Metanephros (tissue), 1 donor: ENCODE data around the gene PARVG. TPM values are rescaled to one million over a fixed set of nuclear protein-coding genes. Genes with fewer than 3 reads are reported as not detected.

Source experiments
- total RNA-seq: library from RNA; depleted of rRNA; stranded (reverse); fragments of >200 nt; gene quantifications from one replicate; pipeline ENCODE4 v1.2.3, GENCODE V29; 2014

The PARVG gene, protein sequence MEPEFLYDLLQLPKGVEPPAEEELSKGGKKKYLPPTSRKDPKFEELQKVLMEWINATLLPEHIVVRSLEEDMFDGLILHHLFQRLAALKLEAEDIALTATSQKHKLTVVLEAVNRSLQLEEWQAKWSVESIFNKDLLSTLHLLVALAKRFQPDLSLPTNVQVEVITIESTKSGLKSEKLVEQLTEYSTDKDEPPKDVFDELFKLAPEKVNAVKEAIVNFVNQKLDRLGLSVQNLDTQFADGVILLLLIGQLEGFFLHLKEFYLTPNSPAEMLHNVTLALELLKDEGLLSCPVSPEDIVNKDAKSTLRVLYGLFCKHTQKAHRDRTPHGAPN
- 11.1 TPM for total RNA-seq

DNA sequence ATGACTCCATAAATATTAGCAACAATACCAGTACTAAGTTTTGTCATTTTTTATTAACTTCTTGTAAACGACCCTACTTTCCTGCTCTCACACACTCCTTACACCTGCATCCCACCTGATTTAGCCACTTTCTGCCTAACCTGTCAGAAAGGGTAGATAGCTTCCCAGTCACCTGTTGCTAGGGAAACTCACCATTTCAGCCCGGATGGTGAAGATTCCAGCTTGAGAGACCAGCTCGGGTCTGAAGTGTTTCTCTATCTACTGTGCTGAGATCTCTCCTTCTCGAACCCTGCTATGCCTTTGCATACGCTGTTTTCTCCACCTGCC is at the start of gene PARVG:
PARVG (plus strand) TSS at position 220 of the 327 bp plus-strand sequence. CDS start 2,405 bp downstream, outside the sequence.

Other genes starting within 250 kb of the PARVG start
- 44.5 TPM for gene SAMM50, start 225.5 kb upstream of the PARVG start, total RNA-seq
- gene PARVB, start 156.6 kb upstream of the PARVG start, total RNA-seq, result 36.4 TPM
- 2.7 TPM for gene SHISAL1, start 132.0 kb downstream of the PARVG start, total RNA-seq